ENCODE results near the gene PLSCR4. TPM values are rescaled to one million over a fixed set of nuclear protein-coding genes. Genes with fewer than 3 reads are reported as not detected.
"Not testable (repeated sequence)": the region's sequence is repeated elsewhere in the genome, so short reads cannot be mapped to it uniquely, and the experiment has no call there.

The PLSCR4 gene, protein sequence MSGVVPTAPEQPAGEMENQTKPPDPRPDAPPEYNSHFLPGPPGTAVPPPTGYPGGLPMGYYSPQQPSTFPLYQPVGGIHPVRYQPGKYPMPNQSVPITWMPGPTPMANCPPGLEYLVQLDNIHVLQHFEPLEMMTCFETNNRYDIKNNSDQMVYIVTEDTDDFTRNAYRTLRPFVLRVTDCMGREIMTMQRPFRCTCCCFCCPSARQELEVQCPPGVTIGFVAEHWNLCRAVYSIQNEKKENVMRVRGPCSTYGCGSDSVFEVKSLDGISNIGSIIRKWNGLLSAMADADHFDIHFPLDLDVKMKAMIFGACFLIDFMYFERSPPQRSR
- total RNA-seq (not detected), polyA plus RNA-seq (not detected)

- Mint-ChIP-seq H3K36me3 (no peaks in the 10 kb centered on the region), H3K9me3 (peaks cover 0 to 4% (median 0%) of the 10 kb centered on the region in 8 donors), H3K27ac (no peak within 1 kb of the TSS), H3K4me1 (peaks cover 3 to 6% (median 4%) of the 10 kb centered on the region in 4 donors), H3K27me3 (peaks cover 14 to 18% of the 10 kb centered on the region in 2 donors), H3K4me3 (peak within 1 kb of the TSS; percentile 21 to 80 (median 69))
- DNase-seq = peak in 1 of 5 donors; percentile 25
- POLR2A ChIA-PET (ENCODE audit: partially characterized antibody) = no interaction called here
- H3K9me3 ChIP-seq (ENCODE audit: control insufficient read depth in 1 of 2, low read length in 2 of 2) = no peaks in the 10 kb centered on the region
- peak within 1 kb of the TSS in 1 of 2 donors; percentile 6 for H3K4me3 ChIP-seq (ENCODE audit: low read length in 2 of 2)
- H3K36me3 ChIP-seq (ENCODE audit: insufficient read depth, low read length) = no peaks in the 10 kb centered on the region
- peaks cover 4% of the 10 kb centered on the region for H3K4me1 ChIP-seq (ENCODE audit: insufficient read depth, low read length)
- CTCF ChIA-PET (ENCODE audit: partially characterized antibody) = no interaction called here
- no peak within 1 kb of the TSS for H3K27ac ChIP-seq (ENCODE audit: low read depth, low read length)
- no peaks in the 10 kb centered on the region for H3K27me3 ChIP-seq (ENCODE audit: insufficient read depth, low read length)
- intact Hi-C loops (cut with micrococcal nuclease) = no loop called here
Measured at GRCh38 chr3:146250449-146251382, at the start of gene PLSCR4. TSS of gene PLSCR4 (minus strand) at chr3:146251105. CDS start at chr3:146222071, 29,034 bp downstream.

GRCh38 chr3:146293401-146293800, 42.5 kb upstream of the PLSCR4 start:
- H3K9me3 Mint-ChIP-seq; CTCF ChIA-PET (ENCODE audit: partially characterized antibody); intact Hi-C loops (cut with micrococcal nuclease); H3K4me1 Mint-ChIP-seq; H3K27ac Mint-ChIP-seq; H3K27me3 ChIP-seq (ENCODE audit: insufficient read depth, low read length); DNase-seq; H3K27ac ChIP-seq (ENCODE audit: low read depth, low read length); H3K27me3 Mint-ChIP-seq; H3K4me3 ChIP-seq (ENCODE audit: low read length in 2 of 2); H3K4me3 Mint-ChIP-seq; H3K36me3 Mint-ChIP-seq; POLR2A ChIA-PET (ENCODE audit: partially characterized antibody); H3K4me1 ChIP-seq (ENCODE audit: insufficient read depth, low read length); H3K9me3 ChIP-seq (ENCODE audit: control insufficient read depth in 1 of 2, low read length in 2 of 2); H3K36me3 ChIP-seq (ENCODE audit: insufficient read depth, low read length): not testable (repeated sequence)

- H3K4me3 Mint-ChIP-seq = no peak overlapping the region
- ChIA-PET POLR2A (ENCODE audit: partially characterized antibody) (no interaction called here), CTCF (ENCODE audit: partially characterized antibody) (no interaction called here)
- Histone ChIP-seq H3K27ac (ENCODE audit: low read depth, low read length) (no peak overlapping the region), H3K27me3 (ENCODE audit: insufficient read depth, low read length) (no peaks in the 10 kb centered on the region), H3K4me3 (ENCODE audit: low read length in 2 of 2) (no peak overlapping the region), H3K4me1 (ENCODE audit: insufficient read depth, low read length) (no peaks in the 10 kb centered on the region), H3K9me3 (ENCODE audit: control insufficient read depth in 1 of 2, low read length in 2 of 2) (no peaks in the 10 kb centered on the region), H3K36me3 (ENCODE audit: insufficient read depth, low read length) (no peaks in the 10 kb centered on the region)
- H3K27me3 Mint-ChIP-seq = no peaks in the 10 kb centered on the region
- DNase-seq = no peak
- no peaks in the 10 kb centered on the region for H3K36me3 Mint-ChIP-seq
- H3K4me1 Mint-ChIP-seq = no peaks in the 10 kb centered on the region
- intact Hi-C loops (cut with micrococcal nuclease) = no loop called here
- no peak overlapping the region for H3K27ac Mint-ChIP-seq
- H3K9me3 Mint-ChIP-seq = peaks cover 0 to 5% (median 0%) of the 10 kb centered on the region in 8 donors
Measured at GRCh38 chr3:146283781-146284445, 33.0 kb upstream of the PLSCR4 start.

- H3K9me3 ChIP-seq (ENCODE audit: control insufficient read depth in 1 of 2, low read length in 2 of 2) = no peaks in the 10 kb centered on the region
- intact Hi-C loops (cut with micrococcal nuclease) = no loop called here
- no peak for DNase-seq
- ChIA-PET CTCF (ENCODE audit: partially characterized antibody) (no interaction called here), POLR2A (ENCODE audit: partially characterized antibody) (no interaction called here)
- peaks cover 0 to 2% (median 0%) of the 10 kb centered on the region in 8 donors for H3K9me3 Mint-ChIP-seq
- no peak overlapping the region for H3K4me3 ChIP-seq (ENCODE audit: low read length in 2 of 2)
- no peaks in the 10 kb centered on the region for H3K4me1 ChIP-seq (ENCODE audit: insufficient read depth, low read length)
- H3K27ac ChIP-seq (ENCODE audit: low read depth, low read length) = no peak overlapping the region
- no peaks in the 10 kb centered on the region for H3K36me3 ChIP-seq (ENCODE audit: insufficient read depth, low read length)
- H3K4me3 Mint-ChIP-seq = no peak overlapping the region
- H3K27ac Mint-ChIP-seq = no peak overlapping the region
- H3K27me3 Mint-ChIP-seq = no peaks in the 10 kb centered on the region
- no peaks in the 10 kb centered on the region for H3K36me3 Mint-ChIP-seq
- no peaks in the 10 kb centered on the region for H3K4me1 Mint-ChIP-seq
- no peaks in the 10 kb centered on the region for H3K27me3 ChIP-seq (ENCODE audit: insufficient read depth, low read length)
Measured at GRCh38 chr3:146280864-146281263, 30.0 kb upstream of the PLSCR4 start.

DNA sequence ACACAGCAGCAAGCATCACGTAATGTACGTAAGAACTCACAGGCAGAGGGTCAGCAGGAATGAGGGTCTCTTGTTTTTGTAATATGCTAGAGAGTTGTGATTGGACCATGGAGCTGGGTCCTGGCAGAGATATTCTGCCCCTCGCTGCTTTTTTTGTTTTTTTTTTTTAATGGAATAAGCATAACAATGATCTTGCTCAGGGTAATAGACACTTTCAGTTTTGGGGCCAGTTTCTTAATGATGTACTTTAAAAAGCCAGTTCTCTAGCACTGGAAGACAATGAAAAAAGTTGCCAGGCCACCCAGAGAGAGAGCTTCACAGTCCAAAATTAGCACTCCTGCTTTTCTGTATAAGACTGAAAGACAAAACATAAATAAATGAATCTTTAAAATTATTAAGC, 29.0 kb upstream of the PLSCR4 start:
- Mint-ChIP-seq H3K27ac (no peak overlapping the region), H3K4me3 (no peak overlapping the region), H3K36me3 (no peaks in the 10 kb centered on the region), H3K27me3 (no peaks in the 10 kb centered on the region), H3K9me3 (peaks cover 0 to 2% (median 0%) of the 10 kb centered on the region in 8 donors), H3K4me1 (no peaks in the 10 kb centered on the region)
- Histone ChIP-seq H3K36me3 (ENCODE audit: insufficient read depth, low read length) (no peaks in the 10 kb centered on the region), H3K4me3 (ENCODE audit: low read length in 2 of 2) (no peak overlapping the region), H3K27ac (ENCODE audit: low read depth, low read length) (no peak overlapping the region), H3K27me3 (ENCODE audit: insufficient read depth, low read length) (no peaks in the 10 kb centered on the region), H3K9me3 (ENCODE audit: control insufficient read depth in 1 of 2, low read length in 2 of 2) (no peaks in the 10 kb centered on the region), H3K4me1 (ENCODE audit: insufficient read depth, low read length) (no peaks in the 10 kb centered on the region)
- no peak for DNase-seq
- intact Hi-C loops (cut with micrococcal nuclease) = no loop called here
- ChIA-PET CTCF (ENCODE audit: partially characterized antibody) (no interaction called here), POLR2A (ENCODE audit: partially characterized antibody) (no interaction called here)

- Histone ChIP-seq H3K36me3 (ENCODE audit: insufficient read depth, low read length) (no peaks in the 10 kb centered on the region), H3K9me3 (ENCODE audit: control insufficient read depth in 1 of 2, low read length in 2 of 2) (no peaks in the 10 kb centered on the region), H3K27me3 (ENCODE audit: insufficient read depth, low read length) (no peaks in the 10 kb centered on the region), H3K4me3 (ENCODE audit: low read length in 2 of 2) (no peak overlapping the region), H3K4me1 (ENCODE audit: insufficient read depth, low read length) (no peaks in the 10 kb centered on the region), H3K27ac (ENCODE audit: low read depth, low read length) (no peak overlapping the region)
- DNase-seq = no peak
- peaks cover 0 to 2% (median 0%) of the 10 kb centered on the region in 8 donors for H3K9me3 Mint-ChIP-seq
- intact Hi-C loops (cut with micrococcal nuclease) = no loop called here
- no peak overlapping the region for H3K27ac Mint-ChIP-seq
- ChIA-PET POLR2A (ENCODE audit: partially characterized antibody) (no interaction called here), CTCF (ENCODE audit: partially characterized antibody) (no interaction called here)
- H3K36me3 Mint-ChIP-seq = no peaks in the 10 kb centered on the region
- no peak overlapping the region for H3K4me3 Mint-ChIP-seq
- no peaks in the 10 kb centered on the region for H3K27me3 Mint-ChIP-seq
- H3K4me1 Mint-ChIP-seq = no peaks in the 10 kb centered on the region
Measured at GRCh38 chr3:146279013-146279412, 28.1 kb upstream of the PLSCR4 start.

- Histone ChIP-seq H3K27ac (ENCODE audit: low read depth, low read length) (no peak overlapping the region), H3K9me3 (ENCODE audit: control insufficient read depth in 1 of 2, low read length in 2 of 2) (no peaks in the 10 kb centered on the region), H3K36me3 (ENCODE audit: insufficient read depth, low read length) (no peaks in the 10 kb centered on the region), H3K27me3 (ENCODE audit: insufficient read depth, low read length) (no peaks in the 10 kb centered on the region), H3K4me1 (ENCODE audit: insufficient read depth, low read length) (no peaks in the 10 kb centered on the region), H3K4me3 (ENCODE audit: low read length in 2 of 2) (no peak overlapping the region)
- ChIA-PET POLR2A (ENCODE audit: partially characterized antibody) (no interaction called here), CTCF (ENCODE audit: partially characterized antibody) (no interaction called here)
- H3K4me1 Mint-ChIP-seq = no peaks in the 10 kb centered on the region
- intact Hi-C loops (cut with micrococcal nuclease) = no loop called here
- no peak overlapping the region for H3K27ac Mint-ChIP-seq
- no peak for DNase-seq
- H3K4me3 Mint-ChIP-seq = no peak overlapping the region
- no peaks in the 10 kb centered on the region for H3K36me3 Mint-ChIP-seq
- H3K27me3 Mint-ChIP-seq = no peaks in the 10 kb centered on the region
- peaks cover 0 to 2% (median 0%) of the 10 kb centered on the region in 8 donors for H3K9me3 Mint-ChIP-seq
Measured at GRCh38 chr3:146277953-146278631, 27.2 kb upstream of the PLSCR4 start.
